Calu3 (cell line): ENCODE data around the gene MGMT. TPM values are rescaled to one million over a fixed set of nuclear protein-coding genes. Genes with fewer than 3 reads are reported as not detected.

ENCODE experiments used
- BruUV-seq: library from RNA; stranded (reverse); fragments of 400-500 nt; replicated peaks from 2 replicates; lab custom pipeline; 2021; lab: Mats Ljungman, UMichigan
- CTCF ChIA-PET: fragments of 300-600 bp; sonication (Branson Sonifier 250); formaldehyde crosslinking; loops from one replicate; lab custom pipeline; 2022; ENCODE audit warnings: antibody characterized with exemption; lab: Charles Lee
- DNase-seq: peaks from one replicate; pipeline ENCODE4 v3.0.0; 2022
- H3K27ac Mint-ChIP-seq: one replicate; pipeline ENCODE4 v1.8.0; 2022; ENCODE audit warnings: mixed read lengths; ENCODE audit not compliant: unreplicated experiment
- H3K27me3 Mint-ChIP-seq: one replicate; pipeline ENCODE4 v1.8.0; 2022; ENCODE audit warnings: mixed read lengths; ENCODE audit not compliant: unreplicated experiment
- H3K36me3 Mint-ChIP-seq: one replicate; pipeline ENCODE4 v1.8.0; 2022; ENCODE audit warnings: mild to moderate bottlenecking, moderate library complexity, mixed read lengths; ENCODE audit not compliant: insufficient read depth, unreplicated experiment
- H3K4me1 Mint-ChIP-seq: one replicate; pipeline ENCODE4 v1.8.0; 2022; ENCODE audit warnings: mild to moderate bottlenecking, low read depth, mixed read lengths; ENCODE audit not compliant: unreplicated experiment
- H3K4me3 Mint-ChIP-seq: one replicate; pipeline ENCODE4 v1.8.0; 2022; ENCODE audit warnings: mild to moderate bottlenecking, low read depth, moderate library complexity, mixed read lengths; ENCODE audit not compliant: unreplicated experiment
- H3K9me3 Mint-ChIP-seq: one replicate; pipeline ENCODE4 v1.8.0; 2022; ENCODE audit warnings: low read depth, mixed read lengths; ENCODE audit not compliant: unreplicated experiment
- intact Hi-C: fragments of 100-400 bp; cut with micrococcal nuclease; formaldehyde crosslinking; loops from one replicate; pipeline ENCODE4 v1.10.0; 2022; ENCODE audit not compliant: unreplicated experiment
- total RNA-seq: library from RNA; stranded (reverse); gene quantifications from 2 replicates; pipeline ENCODE4 v1.2.3, GENCODE V29; 2022
- TF ChIP-seq, protein P1 (sequence below): fragments of 200-600 bp; IDR thresholded peaks from one replicate; pipeline ENCODE4 v1.8.0; 2022; ENCODE audit warnings: antibody characterized with exemption; ENCODE audit not compliant: unreplicated experiment

Gene MGMT
- total RNA-seq, 1 experiment from 2014 or later: 8.3 TPM

DNA sequence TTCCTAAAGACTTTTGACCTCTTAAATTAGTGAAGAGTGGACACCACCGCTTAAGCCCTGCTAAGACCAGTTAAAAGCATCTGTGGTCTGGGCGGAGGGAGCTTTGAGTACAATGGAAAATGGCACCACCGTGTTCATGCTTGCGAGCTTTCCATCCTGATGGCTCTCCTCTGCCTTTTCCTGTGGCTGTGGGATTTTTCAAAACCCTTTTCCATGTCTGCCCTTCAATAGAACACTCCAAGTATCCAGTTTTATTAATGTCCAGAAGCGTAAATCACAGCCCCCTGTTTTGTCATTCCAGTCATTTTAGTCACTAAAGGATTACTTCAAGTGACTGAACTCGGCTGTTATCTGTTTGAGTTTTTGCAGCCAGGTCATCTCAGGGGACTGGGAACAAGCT lies 181.8 kb downstream of the MGMT start:
- no peaks in the 10 kb centered on the region for H3K27me3 Mint-ChIP-seq
- TF ChIP-seq, protein P1, sequence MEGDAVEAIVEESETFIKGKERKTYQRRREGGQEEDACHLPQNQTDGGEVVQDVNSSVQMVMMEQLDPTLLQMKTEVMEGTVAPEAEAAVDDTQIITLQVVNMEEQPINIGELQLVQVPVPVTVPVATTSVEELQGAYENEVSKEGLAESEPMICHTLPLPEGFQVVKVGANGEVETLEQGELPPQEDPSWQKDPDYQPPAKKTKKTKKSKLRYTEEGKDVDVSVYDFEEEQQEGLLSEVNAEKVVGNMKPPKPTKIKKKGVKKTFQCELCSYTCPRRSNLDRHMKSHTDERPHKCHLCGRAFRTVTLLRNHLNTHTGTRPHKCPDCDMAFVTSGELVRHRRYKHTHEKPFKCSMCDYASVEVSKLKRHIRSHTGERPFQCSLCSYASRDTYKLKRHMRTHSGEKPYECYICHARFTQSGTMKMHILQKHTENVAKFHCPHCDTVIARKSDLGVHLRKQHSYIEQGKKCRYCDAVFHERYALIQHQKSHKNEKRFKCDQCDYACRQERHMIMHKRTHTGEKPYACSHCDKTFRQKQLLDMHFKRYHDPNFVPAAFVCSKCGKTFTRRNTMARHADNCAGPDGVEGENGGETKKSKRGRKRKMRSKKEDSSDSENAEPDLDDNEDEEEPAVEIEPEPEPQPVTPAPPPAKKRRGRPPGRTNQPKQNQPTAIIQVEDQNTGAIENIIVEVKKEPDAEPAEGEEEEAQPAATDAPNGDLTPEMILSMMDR: no peak
- BruUV-seq: no TSS peak
- peaks cover 5% of the 10 kb centered on the region for H3K9me3 Mint-ChIP-seq
- CTCF ChIA-PET: no interaction called here
- H3K4me3 Mint-ChIP-seq: no peak overlapping the region
- H3K27ac Mint-ChIP-seq: no peak overlapping the region
- no peak for DNase-seq
- no peaks in the 10 kb centered on the region for H3K4me1 Mint-ChIP-seq
- no peaks in the 10 kb centered on the region for H3K36me3 Mint-ChIP-seq
- intact Hi-C loops: no loop called here

DNA sequence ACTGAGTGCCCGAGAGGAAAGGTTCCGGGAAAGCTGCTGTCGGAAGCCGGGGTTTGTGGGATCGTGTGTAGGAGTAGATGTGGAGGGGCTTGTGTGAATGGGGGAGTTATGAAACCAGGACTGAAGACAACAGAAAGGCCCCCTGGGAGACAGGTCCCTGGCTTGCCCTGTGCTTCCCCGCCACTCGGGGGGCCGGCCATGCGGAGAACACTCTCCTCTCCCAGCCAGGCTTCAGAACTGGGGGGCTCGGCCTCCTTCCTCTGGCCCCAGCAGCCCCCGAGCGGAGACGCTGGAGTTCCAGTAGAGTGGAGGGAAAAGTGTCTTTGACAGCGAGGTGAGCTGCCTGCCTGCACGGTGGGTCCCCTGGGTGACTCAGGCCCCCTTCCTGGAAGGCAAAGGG lies 185.0 kb downstream of the MGMT start:
- Mint-ChIP-seq H3K4me1 (no peaks in the 10 kb centered on the region), H3K27ac (no peak overlapping the region), H3K9me3 (peaks cover 2% of the 10 kb centered on the region), H3K4me3 (no peak overlapping the region), H3K36me3 (no peaks in the 10 kb centered on the region), H3K27me3 (no peaks in the 10 kb centered on the region)
- TF ChIP-seq, protein P1: no peak
- BruUV-seq: no TSS peak
- CTCF ChIA-PET: no interaction called here
- no peak for DNase-seq
- intact Hi-C loops: no loop called here

DNA sequence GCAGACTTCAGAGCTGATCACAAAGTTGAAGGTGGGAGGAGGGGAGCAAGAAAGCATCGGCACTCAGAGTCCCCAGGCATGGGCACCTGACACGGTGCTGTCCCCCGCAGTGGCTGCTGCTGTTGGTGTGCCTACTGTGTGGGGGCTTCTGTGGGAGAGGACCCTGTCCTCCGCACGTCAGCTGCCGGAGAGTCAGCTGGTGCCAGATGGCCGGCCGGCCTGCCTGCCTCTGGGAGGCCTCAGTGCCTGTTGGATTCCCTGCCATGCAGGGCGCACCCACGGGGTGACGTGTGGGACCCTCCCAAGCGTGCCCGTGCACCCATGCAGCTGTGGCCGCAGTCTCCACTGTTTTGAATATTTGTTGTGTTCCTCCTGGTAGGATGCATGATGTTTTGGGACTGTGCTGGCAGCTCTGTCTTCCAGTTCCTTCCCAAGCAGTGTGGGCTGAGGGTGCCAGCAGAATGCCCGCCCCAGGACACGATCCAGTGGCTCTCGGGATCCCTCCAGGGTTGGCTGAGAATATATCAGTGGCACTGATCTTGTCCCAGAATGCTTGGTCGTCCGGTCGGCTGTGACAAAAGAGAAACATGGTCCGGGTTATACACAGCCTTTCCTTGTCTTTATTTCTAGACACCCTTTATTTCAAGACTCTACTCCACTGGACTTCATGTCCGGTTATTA lies 185.6 kb downstream of the MGMT start:
- Mint-ChIP-seq H3K27me3 (no peaks in the 10 kb centered on the region), H3K27ac (no peak overlapping the region)

DNA sequence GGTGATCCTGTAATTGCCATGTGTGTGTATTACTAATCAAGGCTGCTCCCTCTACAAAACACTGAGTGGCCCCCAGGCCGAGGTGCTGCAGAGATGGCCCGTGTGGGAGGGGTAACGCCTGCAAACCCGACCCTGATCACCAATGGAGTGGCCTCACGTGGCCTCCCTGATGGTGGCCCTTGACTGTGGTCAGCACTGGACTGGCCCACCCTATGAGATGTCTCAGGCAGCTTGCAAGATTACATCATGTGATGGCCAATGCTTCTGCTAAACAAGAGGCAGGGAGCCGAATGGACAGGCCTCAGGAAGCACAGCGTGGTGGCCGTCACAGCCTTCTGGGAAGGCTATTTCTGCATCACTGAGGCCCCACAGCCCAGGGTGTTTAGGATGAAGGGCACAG lies 186.4 kb downstream of the MGMT start:
- intact Hi-C loops: no loop called here
- Mint-ChIP-seq H3K4me3 (no peak overlapping the region), H3K27me3 (no peaks in the 10 kb centered on the region), H3K36me3 (no peaks in the 10 kb centered on the region), H3K4me1 (no peaks in the 10 kb centered on the region), H3K9me3 (peaks cover 2% of the 10 kb centered on the region), H3K27ac (no peak overlapping the region)
- no TSS peak for BruUV-seq
- CTCF ChIA-PET: no interaction called here
- no peak for DNase-seq
- TF ChIP-seq, protein P1: no peak

More for the DNA sequence above, 185.6 kb downstream of the MGMT start:
- no peak for DNase-seq
- H3K4me1 Mint-ChIP-seq: no peaks in the 10 kb centered on the region
- TF ChIP-seq, protein P1: no peak
- H3K4me3 Mint-ChIP-seq: no peak overlapping the region
- peaks cover 2% of the 10 kb centered on the region for H3K9me3 Mint-ChIP-seq
- intact Hi-C loops: no loop called here
- CTCF ChIA-PET: no interaction called here
- H3K36me3 Mint-ChIP-seq: no peaks in the 10 kb centered on the region
- BruUV-seq: no TSS peak
